Vagina (tissue), 2 donors: ENCODE data around the gene CAMK1G.

Experiments used
- POLR2A ChIP-seq, 2 donors: fragments of 450-650 bp; IDR thresholded peaks; one replicate each; pipeline ENCODE4 v1.6.1; 2017; ENCODE audit warnings: antibody characterized with exemption in 2 of 2, mild to moderate bottlenecking in 2 of 2, moderate library complexity in 2 of 2
- TF ChIP-seq, protein P1 (sequence below), 3 experiments: fragments of 450-650 bp in 2 of 3; fragments of 200-600 bp in 1 of 3; sonication (generic) in 1 of 3; IDR thresholded peaks; one replicate each; pipeline ENCODE4 v1.5.1; 2017 to 2019; ENCODE audit warnings: antibody characterized with exemption in 3 of 3, mild to moderate bottlenecking in 2 of 3, moderate library complexity in 2 of 3

- TF ChIP-seq, protein P1, sequence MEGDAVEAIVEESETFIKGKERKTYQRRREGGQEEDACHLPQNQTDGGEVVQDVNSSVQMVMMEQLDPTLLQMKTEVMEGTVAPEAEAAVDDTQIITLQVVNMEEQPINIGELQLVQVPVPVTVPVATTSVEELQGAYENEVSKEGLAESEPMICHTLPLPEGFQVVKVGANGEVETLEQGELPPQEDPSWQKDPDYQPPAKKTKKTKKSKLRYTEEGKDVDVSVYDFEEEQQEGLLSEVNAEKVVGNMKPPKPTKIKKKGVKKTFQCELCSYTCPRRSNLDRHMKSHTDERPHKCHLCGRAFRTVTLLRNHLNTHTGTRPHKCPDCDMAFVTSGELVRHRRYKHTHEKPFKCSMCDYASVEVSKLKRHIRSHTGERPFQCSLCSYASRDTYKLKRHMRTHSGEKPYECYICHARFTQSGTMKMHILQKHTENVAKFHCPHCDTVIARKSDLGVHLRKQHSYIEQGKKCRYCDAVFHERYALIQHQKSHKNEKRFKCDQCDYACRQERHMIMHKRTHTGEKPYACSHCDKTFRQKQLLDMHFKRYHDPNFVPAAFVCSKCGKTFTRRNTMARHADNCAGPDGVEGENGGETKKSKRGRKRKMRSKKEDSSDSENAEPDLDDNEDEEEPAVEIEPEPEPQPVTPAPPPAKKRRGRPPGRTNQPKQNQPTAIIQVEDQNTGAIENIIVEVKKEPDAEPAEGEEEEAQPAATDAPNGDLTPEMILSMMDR (IDR thresholded peaks at IDR 0.05): no peak
- no peak for TF ChIP-seq POLR2A (IDR thresholded peaks at IDR 0.05)
These were observed 2.8 kb downstream of the CAMK1G start for GRCh38 chr1:209586221-209586740.
